ENCODE measurements around the gene GALNT5. TPM values are rescaled to one million over a fixed set of nuclear protein-coding genes. Genes with fewer than 3 reads are reported as not detected.

Gene GALNT5
- total and polyA plus RNA-seq, 2 donors (not counting 3 experiments of a cell fraction or from before 2014, with no cell fraction given) = not detected

DNA sequence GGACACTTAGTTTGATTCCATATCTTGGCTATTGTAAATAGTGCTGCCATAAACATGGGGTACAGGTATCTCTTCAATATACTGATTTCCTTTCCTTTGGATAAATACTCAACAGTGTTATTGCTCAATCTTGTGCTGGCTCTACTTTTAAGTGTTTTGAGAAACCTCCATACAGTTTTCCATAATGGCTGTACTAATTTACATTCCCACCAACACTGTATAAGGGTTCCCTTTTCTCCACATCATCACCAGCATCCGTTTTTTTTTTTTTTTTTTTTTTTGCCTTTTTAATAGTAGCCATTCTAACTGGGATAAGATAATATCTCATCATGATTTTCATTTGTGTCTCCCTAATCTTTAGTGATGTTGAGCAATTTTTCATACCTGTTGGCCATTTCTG, 29.9 kb upstream of the GALNT5 start:
- Histone ChIP-seq H3K4me3 (replicated peaks in 1 of 3; ENCODE audit: insufficient read depth in 1 of 3, low read depth in 1 of 3, low read length in 3 of 3) (no peak overlapping the region), H3K9me1 (replicated peaks; ENCODE audit: control insufficient read depth, extremely low read depth, insufficient read depth, low read length) (no peaks in the 10 kb centered on the region), H3K27ac (ENCODE audit: insufficient read depth, low read depth, low read length) (no peak overlapping the region), H3K36me3 (ENCODE audit: control insufficient read depth in 2 of 2, extremely low read depth in 1 of 2, insufficient read depth in 2 of 2, low read length in 2 of 2) (no peaks in the 10 kb centered on the region), H3K9ac (replicated peaks; ENCODE audit: extremely low read depth, insufficient read depth, low read length) (no peak overlapping the region), H3K4me2 (ENCODE audit: insufficient read depth, low read length) (no peak overlapping the region), H3K27me3 (ENCODE audit: control insufficient read depth in 2 of 2, insufficient read depth in 2 of 2, low read length in 2 of 2) (no peaks in the 10 kb centered on the region), H4K20me1 (replicated peaks; ENCODE audit: control insufficient read depth, extremely low read depth, insufficient read depth, low read length) (no peaks in the 10 kb centered on the region), H3K79me2 (ENCODE audit: control insufficient read depth, insufficient read depth, low read length) (no peaks in the 10 kb centered on the region), H3K4me1 (ENCODE audit: control insufficient read depth, extremely low read depth, insufficient read depth, low read length) (no peaks in the 10 kb centered on the region), H2AFZ (ENCODE audit: low read depth, low read length) (no peak overlapping the region), H3K9me3 (replicated peaks; ENCODE audit: control insufficient read depth, insufficient read depth, low read length) (no peaks in the 10 kb centered on the region)
- ChIA-PET POLR2A (no interaction called here), CTCF (no interaction called here)
- TF ChIP-seq POLR2A (IDR thresholded peaks at IDR 0.05; ENCODE audit: low read depth, low read length) (no peak), JUN (IDR thresholded peaks at IDR 0.05; ENCODE audit: borderline replicate concordance, insufficient read depth, insufficient read length, low read depth) (no peak), GATA2 (IDR thresholded peaks at IDR 0.05; ENCODE audit: insufficient read depth, insufficient read length, low read depth, low read length) (no peak), POLR2AphosphoS5 (IDR thresholded peaks at IDR 0.05; ENCODE audit: insufficient read depth, low read depth, low read length) (no peak), EZH2 (IDR thresholded peaks at IDR 0.05; ENCODE audit: borderline replicate concordance, low read depth, low read length, severe bottlenecking) (no peak), FOS (IDR thresholded peaks at IDR 0.05; ENCODE audit: borderline replicate concordance, insufficient read depth, low read length) (no peak), MYC (IDR thresholded peaks at IDR 0.05; ENCODE audit: low read depth, low read length) (no peak)
- TF ChIP-seq, protein P1, sequence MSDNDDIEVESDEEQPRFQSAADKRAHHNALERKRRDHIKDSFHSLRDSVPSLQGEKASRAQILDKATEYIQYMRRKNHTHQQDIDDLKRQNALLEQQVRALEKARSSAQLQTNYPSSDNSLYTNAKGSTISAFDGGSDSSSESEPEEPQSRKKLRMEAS (IDR thresholded peaks at IDR 0.05; ENCODE audit: insufficient read depth, insufficient read length) = no peak
- TF ChIP-seq, protein P2, sequence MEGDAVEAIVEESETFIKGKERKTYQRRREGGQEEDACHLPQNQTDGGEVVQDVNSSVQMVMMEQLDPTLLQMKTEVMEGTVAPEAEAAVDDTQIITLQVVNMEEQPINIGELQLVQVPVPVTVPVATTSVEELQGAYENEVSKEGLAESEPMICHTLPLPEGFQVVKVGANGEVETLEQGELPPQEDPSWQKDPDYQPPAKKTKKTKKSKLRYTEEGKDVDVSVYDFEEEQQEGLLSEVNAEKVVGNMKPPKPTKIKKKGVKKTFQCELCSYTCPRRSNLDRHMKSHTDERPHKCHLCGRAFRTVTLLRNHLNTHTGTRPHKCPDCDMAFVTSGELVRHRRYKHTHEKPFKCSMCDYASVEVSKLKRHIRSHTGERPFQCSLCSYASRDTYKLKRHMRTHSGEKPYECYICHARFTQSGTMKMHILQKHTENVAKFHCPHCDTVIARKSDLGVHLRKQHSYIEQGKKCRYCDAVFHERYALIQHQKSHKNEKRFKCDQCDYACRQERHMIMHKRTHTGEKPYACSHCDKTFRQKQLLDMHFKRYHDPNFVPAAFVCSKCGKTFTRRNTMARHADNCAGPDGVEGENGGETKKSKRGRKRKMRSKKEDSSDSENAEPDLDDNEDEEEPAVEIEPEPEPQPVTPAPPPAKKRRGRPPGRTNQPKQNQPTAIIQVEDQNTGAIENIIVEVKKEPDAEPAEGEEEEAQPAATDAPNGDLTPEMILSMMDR (IDR thresholded peaks at IDR 0.05; ENCODE audit: extremely low read depth in 1 of 2, insufficient read depth in 1 of 2, low read depth in 1 of 2, low read length in 2 of 2) = no peak
- FAIRE-seq (no peak), DNase-seq (ENCODE audit: low read depth, low spot score) (no peak)
- dilution Hi-C loops (cut with MboI; ENCODE audit: extremely low pct_ligation_motif_present, low sequenced_read_pairs) = no loop called here
- no TSS peak for BruUV-seq (replicated peaks)
- intact Hi-C loops (cut with micrococcal nuclease) = no loop called here
